Osteoblast (primary cell): ENCODE results near the gene FBXO31. TPM values are rescaled to one million over a fixed set of nuclear protein-coding genes. Genes with fewer than 3 reads are reported as not detected.

ENCODE experiments used
- DNase-seq: peaks from one replicate; pipeline ENCODE4 v3.0.0; 2011; ENCODE audit warnings: low spot score, mixed read lengths; ENCODE audit not compliant: insufficient read length; ENCODE audit errors: missing footprints
- H2AFZ ChIP-seq: 2 replicates; pipeline ENCODE4 v1.6.0; 2011; ENCODE audit warnings: mild to moderate bottlenecking, low read length
- H3K27ac ChIP-seq: 2 replicates; pipeline ENCODE4 v1.5.1; 2011; ENCODE audit warnings: mild to moderate bottlenecking, low read depth, low read length, moderate library complexity
- H3K27me3 ChIP-seq: 2 replicates; pipeline ENCODE4 v1.6.0; 2012; ENCODE audit warnings: mild to moderate bottlenecking, control low read depth, inconsistent platforms, low read length, moderate library complexity; ENCODE audit not compliant: insufficient read depth
- H3K36me3 ChIP-seq: 2 replicates; pipeline ENCODE4 v1.5.1; 2011; ENCODE audit warnings: mild to moderate bottlenecking, low read length, control low read depth, moderate library complexity; ENCODE audit not compliant: insufficient read depth
- H3K4me1 ChIP-seq: 2 replicates; pipeline ENCODE4 v1.5.1; 2011; ENCODE audit warnings: mild to moderate bottlenecking, low read length, control low read depth, moderate library complexity; ENCODE audit not compliant: insufficient read depth
- H3K4me2 ChIP-seq: 2 replicates; pipeline ENCODE4 v1.6.0; 2011; ENCODE audit warnings: mild to moderate bottlenecking, low read length; ENCODE audit not compliant: insufficient read depth
- H3K4me3 ChIP-seq: fragments of 200-600 bp; sonication (generic); 3 replicates; pipeline ENCODE4 v1.5.1; 2012; ENCODE audit warnings: mild to moderate bottlenecking, low read length, inconsistent platforms; ENCODE audit not compliant: insufficient read depth
- H3K79me2 ChIP-seq: 2 replicates; pipeline ENCODE4 v1.6.0; 2012; ENCODE audit warnings: mild to moderate bottlenecking, low read length, control low read depth, inconsistent platforms; ENCODE audit not compliant: insufficient read depth
- H3K9me3 ChIP-seq: 2 replicates; pipeline ENCODE4 v1.5.1; 2011; ENCODE audit warnings: low read depth, low read length, control low read depth
- H4K20me1 ChIP-seq: 2 replicates; pipeline ENCODE4 v1.6.0; 2012; ENCODE audit warnings: mild to moderate bottlenecking, low read length, control low read depth; ENCODE audit not compliant: insufficient read depth
- CTCF ChIP-seq: IDR thresholded peaks from 2 replicates; pipeline ENCODE4 v1.5.1; 2011; ENCODE audit warnings: mild to moderate bottlenecking, low read depth, low read length, moderate library complexity; ENCODE audit errors: extremely low read depth
- total RNA-seq: library from RNA; depleted of rRNA; stranded (reverse); fragments of >200 nt; gene quantifications from 2 replicates; pipeline ENCODE4 v1.2.3, GENCODE V29; 2012

The FBXO31 gene
- total RNA-seq, 1 donor = 33.3 TPM

- Histone ChIP-seq H2AFZ (no peak overlapping the region), H4K20me1 (peaks cover 4% of the 10 kb centered on the region), H3K27me3 (no peaks in the 10 kb centered on the region), H3K4me2 (no peak overlapping the region), H3K27ac (no peak overlapping the region), H3K4me1 (no peaks in the 10 kb centered on the region), H3K9me3 (no peaks in the 10 kb centered on the region), H3K4me3 (no peak overlapping the region), H3K79me2 (peaks cover 2% of the 10 kb centered on the region), H3K36me3 (peaks cover 35% of the 10 kb centered on the region)
- DNase-seq = no peak
- TF ChIP-seq CTCF = no peak
These were observed 33.9 kb upstream of the FBXO31 start for GRCh38 chr16:87417528-87417910.

DNA sequence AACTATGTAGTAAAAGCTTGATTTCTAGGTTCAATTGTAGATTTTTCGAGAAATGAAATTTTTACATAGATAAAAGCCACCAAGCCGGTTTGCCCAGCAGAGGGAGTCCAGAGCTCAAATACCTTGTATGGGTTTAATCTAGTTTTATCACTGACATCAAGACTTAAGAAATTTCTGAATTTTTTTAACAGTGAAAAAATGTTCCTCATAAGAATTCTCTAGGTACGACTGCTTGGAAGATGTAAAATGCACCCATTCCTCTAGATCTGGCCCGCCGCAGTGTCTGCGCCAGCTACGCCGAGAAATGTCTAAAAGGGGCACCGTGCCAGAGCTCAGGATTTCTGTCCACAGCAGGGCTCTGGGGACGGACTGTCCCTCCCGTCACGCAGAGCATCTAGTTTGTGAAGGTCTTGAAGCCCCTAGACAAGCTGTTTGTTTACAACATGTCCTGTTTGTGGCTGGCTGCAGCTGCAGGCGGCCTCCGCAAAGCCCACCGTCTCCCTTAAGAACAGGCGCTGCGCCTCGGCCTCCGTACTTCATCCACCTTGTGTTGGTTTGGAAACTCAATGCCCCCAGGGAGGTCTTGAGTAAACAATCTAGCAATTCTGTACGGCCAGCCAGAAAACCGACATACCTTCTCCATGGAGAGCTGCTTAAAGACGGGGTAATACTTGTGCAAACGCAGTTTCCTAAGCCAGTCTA is 33.4 kb upstream of the FBXO31 start:
- H4K20me1 ChIP-seq = peaks cover 4% of the 10 kb centered on the region
- H3K79me2 ChIP-seq = peaks cover 2% of the 10 kb centered on the region
- no peaks in the 10 kb centered on the region for H3K4me1 ChIP-seq
- H2AFZ ChIP-seq = no peak overlapping the region
- peak; percentile 80 for TF ChIP-seq CTCF
- H3K9me3 ChIP-seq = no peaks in the 10 kb centered on the region
- peak; percentile 94 for DNase-seq
- no peak overlapping the region for H3K27ac ChIP-seq
- no peaks in the 10 kb centered on the region for H3K27me3 ChIP-seq
- H3K36me3 ChIP-seq = peaks cover 37% of the 10 kb centered on the region
- H3K4me3 ChIP-seq = no peak overlapping the region
- no peak overlapping the region for H3K4me2 ChIP-seq

DNA sequence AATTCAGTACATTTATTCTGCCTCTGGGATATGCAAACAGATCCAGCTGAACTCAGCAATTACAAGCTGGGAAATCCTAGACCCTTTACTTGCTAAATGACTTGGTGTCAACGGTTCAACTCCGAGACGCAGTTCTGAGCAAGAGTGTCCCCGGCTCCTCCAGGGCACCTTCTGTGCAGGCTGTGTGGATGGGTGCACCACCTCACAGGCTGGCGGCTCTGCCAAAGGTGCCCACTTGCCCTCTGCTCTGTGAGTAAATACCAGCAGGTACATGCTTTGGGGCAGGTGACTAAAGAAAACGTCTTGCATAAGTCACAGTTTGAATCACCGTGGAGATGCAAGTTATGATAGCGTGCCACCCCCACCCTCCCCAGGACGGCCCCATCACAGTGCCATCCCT is 31.9 kb upstream of the FBXO31 start:
- Histone ChIP-seq H2AFZ (no peak overlapping the region), H3K9me3 (no peaks in the 10 kb centered on the region), H3K4me3 (no peak overlapping the region), H3K36me3 (peaks cover 42% of the 10 kb centered on the region), H3K27ac (no peak overlapping the region), H4K20me1 (peaks cover 9% of the 10 kb centered on the region), H3K79me2 (peaks cover under 1% of the 10 kb centered on the region), H3K4me2 (no peak overlapping the region), H3K27me3 (no peaks in the 10 kb centered on the region), H3K4me1 (no peaks in the 10 kb centered on the region)
- no peak for TF ChIP-seq CTCF
- no peak for DNase-seq

- Histone ChIP-seq H3K36me3 (peaks cover 50% of the 10 kb centered on the region), H3K79me2 (peaks cover 5% of the 10 kb centered on the region), H4K20me1 (peaks cover 9% of the 10 kb centered on the region), H3K27me3 (no peaks in the 10 kb centered on the region), H3K9me3 (no peaks in the 10 kb centered on the region), H3K4me3 (no peak overlapping the region), H3K4me1 (no peaks in the 10 kb centered on the region), H3K27ac (no peak overlapping the region), H3K4me2 (no peak overlapping the region), H2AFZ (no peak overlapping the region)
- no peak for TF ChIP-seq CTCF
- no peak for DNase-seq
These were observed 30.7 kb upstream of the FBXO31 start for GRCh38 chr16:87414251-87414680.
